HG03159 (cell line): ENCODE data around the gene MTUS2.
A peak's percentile ranks its signal among the peaks of the same experiment; 100 is the strongest.
"Not testable (repeated sequence)": the region's sequence is repeated elsewhere in the genome, so short reads cannot be mapped to it uniquely, and the experiment has no call there.

Source experiments
- ATAC-seq: cut with Tn5 transposase; IDR thresholded peaks from one replicate; pipeline ENCODE4 v1.9.1; 2021; ENCODE audit warnings: mild to moderate bottlenecking, moderate library complexity; ENCODE audit not compliant: unreplicated experiment

The MTUS2 gene

GRCh38 chr13:29156136-29156535 is 336.0 kb downstream of the MTUS2 start:
- no peak for ATAC-seq

GRCh38 chr13:29159871-29160270 is 339.7 kb downstream of the MTUS2 start:
- ATAC-seq: no peak

- ATAC-seq: no peak
Observed at GRCh38 chr13:29160862-29161261, 340.7 kb downstream of the MTUS2 start.

GRCh38 chr13:29161676-29162075 is 341.5 kb downstream of the MTUS2 start:
- no peak for ATAC-seq

GRCh38 chr13:29162638-29163235 is 342.6 kb downstream of the MTUS2 start:
- no peak for ATAC-seq

- no peak for ATAC-seq
Observed at GRCh38 chr13:29164116-29164515, 344.0 kb downstream of the MTUS2 start.

- ATAC-seq: no peak
Observed at GRCh38 chr13:29165216-29165615, 345.1 kb downstream of the MTUS2 start.

- ATAC-seq: no peak
Observed at GRCh38 chr13:29165840-29166239, 345.7 kb downstream of the MTUS2 start.

GRCh38 chr13:29170436-29171082 is 350.4 kb downstream of the MTUS2 start:
- no peak for ATAC-seq

GRCh38 chr13:29171244-29171643 is 351.1 kb downstream of the MTUS2 start:
- no peak for ATAC-seq

GRCh38 chr13:29174093-29174492 is 354.0 kb downstream of the MTUS2 start:
- ATAC-seq: no peak

- ATAC-seq: no peak
Observed at GRCh38 chr13:29175250-29175873, 355.2 kb downstream of the MTUS2 start.

GRCh38 chr13:29180055-29180454 is 359.9 kb downstream of the MTUS2 start:
- no peak for ATAC-seq

GRCh38 chr13:29182216-29182615 is 362.1 kb downstream of the MTUS2 start:
- no peak for ATAC-seq

GRCh38 chr13:29185926-29186325 is 365.8 kb downstream of the MTUS2 start:
- no peak for ATAC-seq

GRCh38 chr13:29187584-29187983 is 367.4 kb downstream of the MTUS2 start:
- no peak for ATAC-seq

- ATAC-seq: no peak
Observed at GRCh38 chr13:29190298-29190697, 370.2 kb downstream of the MTUS2 start.

GRCh38 chr13:29193083-29193482 is 372.9 kb downstream of the MTUS2 start:
- ATAC-seq: no peak

GRCh38 chr13:29195456-29195855 is 375.3 kb downstream of the MTUS2 start:
- no peak for ATAC-seq

GRCh38 chr13:29196409-29197074 is 376.4 kb downstream of the MTUS2 start:
- peak; percentile 96 for ATAC-seq

- not testable (repeated sequence) for ATAC-seq
Observed at GRCh38 chr13:29202753-29203152, 382.6 kb downstream of the MTUS2 start.

- ATAC-seq: no peak
Observed at GRCh38 chr13:29204651-29205050, 384.5 kb downstream of the MTUS2 start.
